ENCODE data around the gene DGLUCY.
A peak's percentile ranks its signal among the peaks of the same experiment; 100 is the strongest.
"Not testable (repeated sequence)": the region's sequence is repeated elsewhere in the genome, so short reads cannot be mapped to it uniquely, and the experiment has no call there.

DGLUCY gene

GRCh38 chr14:91264151-91265150, 150.6 kb downstream of the DGLUCY start:
- peak; percentile 21 for DNase-seq

GRCh38 chr14:91265404-91265803, 151.5 kb downstream of the DGLUCY start:
- no peak for DNase-seq

- DNase-seq, result not testable (repeated sequence)
These were observed 152.4 kb downstream of the DGLUCY start for GRCh38 chr14:91266276-91266675.

- no peak for DNase-seq
These were observed 154.1 kb downstream of the DGLUCY start for GRCh38 chr14:91267965-91268437.

- DNase-seq, result no peak
These were observed 155.5 kb downstream of the DGLUCY start for GRCh38 chr14:91269076-91269991.

GRCh38 chr14:91270188-91270587, 156.3 kb downstream of the DGLUCY start:
- DNase-seq, result no peak

DNA sequence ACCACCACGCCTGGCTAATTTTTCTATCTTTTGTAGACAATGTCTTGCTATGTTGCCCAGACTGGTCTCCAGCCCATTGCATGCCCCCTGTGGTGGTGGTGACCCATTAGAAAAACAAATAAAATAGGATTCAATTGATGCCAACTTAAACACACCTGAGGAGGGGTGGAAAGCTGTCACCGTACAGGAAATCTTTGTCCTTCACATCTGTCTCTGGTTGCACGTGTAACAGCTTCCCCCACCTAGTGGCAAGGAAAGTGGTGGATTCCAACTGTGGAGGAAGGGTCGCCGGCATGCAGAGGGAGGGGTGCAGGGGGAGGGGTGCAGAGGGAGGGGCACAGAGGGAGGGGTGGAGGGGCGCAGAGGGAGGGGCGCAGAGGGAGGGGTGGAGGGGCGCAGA, 156.7 kb downstream of the DGLUCY start:
- peak; percentile 33 for DNase-seq

GRCh38 chr14:91271639-91272038, 157.8 kb downstream of the DGLUCY start:
- no peak for DNase-seq

- no peak for DNase-seq
These were observed 158.7 kb downstream of the DGLUCY start for GRCh38 chr14:91272341-91273272.

GRCh38 chr14:91273273-91273884, 159.5 kb downstream of the DGLUCY start:
- DNase-seq, result no peak

- DNase-seq, result no peak
These were observed 160.0 kb downstream of the DGLUCY start for GRCh38 chr14:91273885-91274273.

GRCh38 chr14:91274796-91275195, 160.9 kb downstream of the DGLUCY start:
- DNase-seq, result no peak
